Ishikawa (cell line): ENCODE data around the gene U2AF2.

Experiments
- CEBPB ChIP-seq: IDR thresholded peaks from 2 replicates; pipeline ENCODE4 v1.6.1; 2012
- CREB1 ChIP-seq: IDR thresholded peaks from 2 replicates; pipeline ENCODE4 v1.6.1; 2012; ENCODE audit warnings: low read depth
- EGR1 ChIP-seq: IDR thresholded peaks from 2 replicates; pipeline ENCODE4 v1.6.1; 2012
- FOXM1 ChIP-seq: IDR thresholded peaks from 2 replicates; pipeline ENCODE4 v1.6.1; 2012; ENCODE audit warnings: low read depth, borderline replicate concordance
- MAX ChIP-seq: IDR thresholded peaks from 2 replicates; pipeline ENCODE4 v1.6.1; 2012
- NFIC ChIP-seq: IDR thresholded peaks from 2 replicates; pipeline ENCODE4 v1.6.1; 2012
- RAD21 ChIP-seq: IDR thresholded peaks from 2 replicates; pipeline ENCODE4 v1.6.1; 2012; ENCODE audit warnings: low read depth
- TAF1 ChIP-seq: IDR thresholded peaks from 2 replicates; pipeline ENCODE4 v1.6.1; 2012; ENCODE audit warnings: low read depth, mild to moderate bottlenecking
- TF ChIP-seq, protein P1 (sequence below): IDR thresholded peaks from 2 replicates; pipeline ENCODE4 v1.6.1; 2012
- TF ChIP-seq, protein P2 (sequence below): IDR thresholded peaks from 2 replicates; pipeline ENCODE4 v1.6.1; 2012; ENCODE audit warnings: low read depth, mild to moderate bottlenecking

- TF ChIP-seq CREB1 (no peak), NFIC (no peak), EGR1 (no peak), TAF1 (no peak), RAD21 (no peak), MAX (no peak), FOXM1 (no peak), CEBPB (no peak)
- TF ChIP-seq, protein P1, sequence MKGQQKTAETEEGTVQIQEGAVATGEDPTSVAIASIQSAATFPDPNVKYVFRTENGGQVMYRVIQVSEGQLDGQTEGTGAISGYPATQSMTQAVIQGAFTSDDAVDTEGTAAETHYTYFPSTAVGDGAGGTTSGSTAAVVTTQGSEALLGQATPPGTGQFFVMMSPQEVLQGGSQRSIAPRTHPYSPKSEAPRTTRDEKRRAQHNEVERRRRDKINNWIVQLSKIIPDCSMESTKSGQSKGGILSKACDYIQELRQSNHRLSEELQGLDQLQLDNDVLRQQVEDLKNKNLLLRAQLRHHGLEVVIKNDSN = no peak
- TF ChIP-seq, protein P2, sequence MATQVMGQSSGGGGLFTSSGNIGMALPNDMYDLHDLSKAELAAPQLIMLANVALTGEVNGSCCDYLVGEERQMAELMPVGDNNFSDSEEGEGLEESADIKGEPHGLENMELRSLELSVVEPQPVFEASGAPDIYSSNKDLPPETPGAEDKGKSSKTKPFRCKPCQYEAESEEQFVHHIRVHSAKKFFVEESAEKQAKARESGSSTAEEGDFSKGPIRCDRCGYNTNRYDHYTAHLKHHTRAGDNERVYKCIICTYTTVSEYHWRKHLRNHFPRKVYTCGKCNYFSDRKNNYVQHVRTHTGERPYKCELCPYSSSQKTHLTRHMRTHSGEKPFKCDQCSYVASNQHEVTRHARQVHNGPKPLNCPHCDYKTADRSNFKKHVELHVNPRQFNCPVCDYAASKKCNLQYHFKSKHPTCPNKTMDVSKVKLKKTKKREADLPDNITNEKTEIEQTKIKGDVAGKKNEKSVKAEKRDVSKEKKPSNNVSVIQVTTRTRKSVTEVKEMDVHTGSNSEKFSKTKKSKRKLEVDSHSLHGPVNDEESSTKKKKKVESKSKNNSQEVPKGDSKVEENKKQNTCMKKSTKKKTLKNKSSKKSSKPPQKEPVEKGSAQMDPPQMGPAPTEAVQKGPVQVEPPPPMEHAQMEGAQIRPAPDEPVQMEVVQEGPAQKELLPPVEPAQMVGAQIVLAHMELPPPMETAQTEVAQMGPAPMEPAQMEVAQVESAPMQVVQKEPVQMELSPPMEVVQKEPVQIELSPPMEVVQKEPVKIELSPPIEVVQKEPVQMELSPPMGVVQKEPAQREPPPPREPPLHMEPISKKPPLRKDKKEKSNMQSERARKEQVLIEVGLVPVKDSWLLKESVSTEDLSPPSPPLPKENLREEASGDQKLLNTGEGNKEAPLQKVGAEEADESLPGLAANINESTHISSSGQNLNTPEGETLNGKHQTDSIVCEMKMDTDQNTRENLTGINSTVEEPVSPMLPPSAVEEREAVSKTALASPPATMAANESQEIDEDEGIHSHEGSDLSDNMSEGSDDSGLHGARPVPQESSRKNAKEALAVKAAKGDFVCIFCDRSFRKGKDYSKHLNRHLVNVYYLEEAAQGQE = no peak
These were observed 4.1 kb downstream of the U2AF2 start for GRCh38 chr19:55658846-55659459.
